Measurements from ENCODE around the gene CENPQ. TPM values are rescaled to one million over a fixed set of nuclear protein-coding genes. Genes with fewer than 3 reads are reported as not detected.

The CENPQ gene
- total and polyA plus RNA-seq, 2 of the 8 experiments (the other 6 are each of a cell fraction or from before 2014, with no cell fraction given) = 9.4 to 19.6 TPM

GRCh38 chr6:49540614-49541013, 77.4 kb downstream of the CENPQ start:
- ChIA-PET POLR2A (ENCODE audit: partially characterized antibody) (interaction anchor here (0.6 to 2.0 kb wide), 2 partner anchors 9 to 14 kb away, joined by 3 to 8 read pairs; partner anchors contain the start of gene C6orf141), CTCF (ENCODE audit: partially characterized antibody) (interaction anchor here (1.8 to 3.3 kb wide), 2 partner anchors 9 to 67 kb away, joined by 7 to 22 read pairs; no protein-coding TSS in a partner anchor)
- no peak overlapping the region for H3K23ac ChIP-seq (ENCODE audit: insufficient read length)
- H4K20me1 ChIP-seq (replicated peaks in 1 of 2; ENCODE audit: control insufficient read depth in 1 of 2, insufficient read depth in 2 of 2, low read length in 2 of 2) = no peaks in the 10 kb centered on the region
- H3K4ac ChIP-seq (replicated peaks; ENCODE audit: insufficient read length, low read depth, low read length) = no peak overlapping the region
- FAIRE-seq = no peak
- no peak overlapping the region for H2BK12ac ChIP-seq (ENCODE audit: low read depth, low read length)
- H4K5ac ChIP-seq (ENCODE audit: insufficient read length, low read depth, low read length) = no peak overlapping the region
- H3K79me1 ChIP-seq (ENCODE audit: low read depth, low read length) = no peaks in the 10 kb centered on the region
- no peak overlapping the region for H4K91ac ChIP-seq (replicated peaks; ENCODE audit: insufficient read length, low read length)
- no peak overlapping the region for H3K14ac ChIP-seq (ENCODE audit: insufficient read length)
- H3K23me2 ChIP-seq (ENCODE audit: low read depth, low read length) = no peaks in the 10 kb centered on the region
- no peak for DNase-seq (ENCODE audit: low read depth in 1 of 2, low spot score in 2 of 2)
- H3K36me3 ChIP-seq (ENCODE audit: control insufficient read depth in 2 of 4, insufficient read depth in 4 of 4, low read length in 3 of 4) = no peaks in the 10 kb centered on the region
- no peak overlapping the region for H2BK15ac ChIP-seq (ENCODE audit: low read length)
- no peak overlapping the region for H3K4me2 ChIP-seq (ENCODE audit: insufficient read depth in 1 of 2, low read depth in 2 of 2, low read length in 2 of 2)
- no peak overlapping the region for H2AFZ ChIP-seq (ENCODE audit: low read length)
- no peaks in the 10 kb centered on the region for H3K79me2 ChIP-seq (ENCODE audit: control insufficient read depth in 1 of 2, insufficient read depth in 2 of 2, low read length in 2 of 2)
- no peak overlapping the region for H3K27ac ChIP-seq (ENCODE audit: low read depth, low read length)
- TF ChIP-seq NANOG (IDR thresholded peaks at IDR 0.05; ENCODE audit: insufficient read depth, low read depth, low read length, poor library complexity, severe bottlenecking) = no peak
- no peak for TF ChIP-seq TEAD4 (IDR thresholded peaks at IDR 0.05; ENCODE audit: low read depth, low read length)
- no peak for TF ChIP-seq RNF2 (IDR thresholded peaks at IDR 0.05; ENCODE audit: borderline replicate concordance, low read depth, low read length, missing control alignments, poor library complexity, severe bottlenecking)
- no peak for TF ChIP-seq BRCA1 (IDR thresholded peaks at IDR 0.05; ENCODE audit: low read depth, low read length)
- TF ChIP-seq BACH1 (IDR thresholded peaks at IDR 0.05; ENCODE audit: low read length) = no peak
- no peak for TF ChIP-seq JUND (IDR thresholded peaks at IDR 0.05; ENCODE audit: low read length)
- no peak for TF ChIP-seq SAP30 (IDR thresholded peaks at IDR 0.05; ENCODE audit: insufficient read depth, insufficient replicate concordance, low read length)
- no peak overlapping the region for H2BK20ac ChIP-seq (ENCODE audit: low read length)
- H4K8ac ChIP-seq (ENCODE audit: extremely low read depth, insufficient read depth, low read length) = no peak overlapping the region
- no peak overlapping the region for H2AK5ac ChIP-seq (ENCODE audit: low read depth, low read length)
- H3K4me1 ChIP-seq (replicated peaks in 1 of 4; ENCODE audit: control insufficient read depth in 3 of 4, insufficient read depth in 4 of 4, low read length in 3 of 4) = no peaks in the 10 kb centered on the region
- H2BK120ac ChIP-seq (replicated peaks; ENCODE audit: low read depth, low read length) = no peak overlapping the region
- no peak overlapping the region for H3K18ac ChIP-seq (ENCODE audit: extremely low read depth, low read length)
- H2BK5ac ChIP-seq (ENCODE audit: low read depth, low read length) = no peak overlapping the region
- no peak overlapping the region for H3K56ac ChIP-seq (replicated peaks; ENCODE audit: insufficient read length, low read depth, low read length)
- H3K27me3 ChIP-seq (replicated peaks in 1 of 4; ENCODE audit: control insufficient read depth in 3 of 4, extremely low read depth in 1 of 4, insufficient read depth in 3 of 4, low read length in 3 of 4) = no peaks in the 10 kb centered on the region
- H3K4me3 ChIP-seq (ENCODE audit: extremely low read depth in 1 of 4, insufficient read depth in 2 of 4, low read depth in 3 of 4, low read length in 4 of 4) = no peak overlapping the region
- no peaks in the 10 kb centered on the region for H3K9me3 ChIP-seq (ENCODE audit: insufficient read depth in 2 of 2, low read depth in 1 of 2, low read length in 1 of 2)
- H3K9ac ChIP-seq (replicated peaks in 1 of 4; ENCODE audit: extremely low read depth in 1 of 4, low read depth in 3 of 4, low read length in 3 of 4) = no peak overlapping the region

Measured in H1 (cell line).